Measurements from ENCODE around the gene KLHL22.
"Not testable (repeated sequence)": the region's sequence is repeated elsewhere in the genome, so short reads cannot be mapped to it uniquely, and the experiment has no call there.

DNA sequence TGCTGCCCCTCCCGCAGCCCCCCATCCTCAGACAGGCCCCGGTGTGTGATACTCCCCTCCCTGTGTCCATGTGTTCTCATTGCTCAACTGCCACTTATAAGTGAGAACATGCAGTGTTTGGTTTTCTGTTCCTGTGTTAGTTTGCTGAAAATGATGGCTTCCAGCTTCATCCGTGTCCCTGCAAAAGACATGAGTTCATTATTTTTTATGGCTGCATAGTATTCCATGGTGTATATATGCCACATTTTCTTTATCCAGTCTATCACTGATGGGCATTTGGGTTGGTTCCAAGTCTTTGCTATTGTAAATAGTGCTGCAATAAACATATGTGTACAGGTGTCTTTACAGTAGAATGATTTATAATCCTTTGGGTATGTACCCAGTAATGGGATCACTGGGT is 80.4 kb downstream of the KLHL22 start:
- TF ChIP-seq, protein P1, sequence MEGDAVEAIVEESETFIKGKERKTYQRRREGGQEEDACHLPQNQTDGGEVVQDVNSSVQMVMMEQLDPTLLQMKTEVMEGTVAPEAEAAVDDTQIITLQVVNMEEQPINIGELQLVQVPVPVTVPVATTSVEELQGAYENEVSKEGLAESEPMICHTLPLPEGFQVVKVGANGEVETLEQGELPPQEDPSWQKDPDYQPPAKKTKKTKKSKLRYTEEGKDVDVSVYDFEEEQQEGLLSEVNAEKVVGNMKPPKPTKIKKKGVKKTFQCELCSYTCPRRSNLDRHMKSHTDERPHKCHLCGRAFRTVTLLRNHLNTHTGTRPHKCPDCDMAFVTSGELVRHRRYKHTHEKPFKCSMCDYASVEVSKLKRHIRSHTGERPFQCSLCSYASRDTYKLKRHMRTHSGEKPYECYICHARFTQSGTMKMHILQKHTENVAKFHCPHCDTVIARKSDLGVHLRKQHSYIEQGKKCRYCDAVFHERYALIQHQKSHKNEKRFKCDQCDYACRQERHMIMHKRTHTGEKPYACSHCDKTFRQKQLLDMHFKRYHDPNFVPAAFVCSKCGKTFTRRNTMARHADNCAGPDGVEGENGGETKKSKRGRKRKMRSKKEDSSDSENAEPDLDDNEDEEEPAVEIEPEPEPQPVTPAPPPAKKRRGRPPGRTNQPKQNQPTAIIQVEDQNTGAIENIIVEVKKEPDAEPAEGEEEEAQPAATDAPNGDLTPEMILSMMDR (IDR thresholded peaks at IDR 0.05 in 4 of 5, conservative IDR thresholded peaks at IDR 0.05 in 1 of 5), result not testable (repeated sequence)
- TF ChIP-seq POLR2A (IDR thresholded peaks at IDR 0.05), result not testable (repeated sequence)

All from gastrocnemius medialis (tissue), 4 donors.